Mucosa of rectum (tissue), 2 donors: Measurements from ENCODE around the gene GALNT5.

Experiments
- H3K27ac ChIP-seq, 2 donors: one replicate each; pipeline ENCODE4 v1.7.0; 2013; ENCODE audit warnings: inconsistent platforms in 2 of 2, low read depth in 2 of 2, low read length in 2 of 2
- H3K27me3 ChIP-seq, 2 donors: one replicate each; pipeline ENCODE4 v1.7.0; 2013; ENCODE audit warnings: low read length in 2 of 2; ENCODE audit not compliant: control insufficient read depth in 2 of 2, insufficient read depth in 2 of 2
- H3K36me3 ChIP-seq, 2 donors: one replicate each; pipeline ENCODE4 v1.7.0; 2013; ENCODE audit warnings: low read length in 2 of 2; ENCODE audit not compliant: control insufficient read depth in 2 of 2, insufficient read depth in 2 of 2
- H3K4me1 ChIP-seq, 2 donors: one replicate each; pipeline ENCODE4 v1.7.0; 2013; ENCODE audit warnings: low read length in 2 of 2, mild to moderate bottlenecking in 1 of 2; ENCODE audit not compliant: control insufficient read depth in 2 of 2, insufficient read depth in 2 of 2
- H3K4me3 ChIP-seq, 2 donors: one replicate each; pipeline ENCODE4 v1.7.0; 2013; ENCODE audit warnings: low read length in 2 of 2
- H3K9ac ChIP-seq, 2 donors: one replicate each; pipeline ENCODE4 v1.7.0; 2013; ENCODE audit warnings: low read length in 2 of 2, low read depth in 1 of 2, mild to moderate bottlenecking in 1 of 2
- H3K9me3 ChIP-seq, 2 donors: one replicate each; pipeline ENCODE4 v1.7.0; 2013; ENCODE audit warnings: low read length in 2 of 2; ENCODE audit not compliant: control insufficient read depth in 2 of 2
- donor health status: healthy.
- donor health status: Normal muscosa, but diverticular disease.

The GALNT5 gene

DNA sequence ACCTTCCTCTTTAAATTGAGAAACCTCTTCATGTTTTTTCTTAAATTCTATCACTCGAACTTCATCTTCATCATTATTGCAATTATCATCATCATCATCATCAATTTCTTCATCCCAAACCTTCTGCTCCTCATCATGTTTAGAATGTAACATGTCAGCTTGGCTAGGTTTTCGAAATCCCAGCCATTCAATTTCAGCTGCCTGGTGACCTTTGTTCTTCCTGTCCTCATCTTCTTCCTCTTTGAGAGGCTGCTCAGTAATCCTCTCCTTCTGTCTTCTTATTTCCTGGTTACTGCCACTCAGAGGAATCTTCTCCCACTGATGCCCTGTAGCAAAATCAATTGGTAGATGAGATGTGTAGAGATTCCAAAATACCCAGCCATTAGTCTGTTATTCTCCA, 64.0 kb downstream of the GALNT5 start:
- Histone ChIP-seq H3K27me3 (no peaks in the 10 kb centered on the region), H3K4me1 (no peaks in the 10 kb centered on the region), H3K36me3 (no peaks in the 10 kb centered on the region), H3K4me3 (no peak overlapping the region), H3K9me3 (no peaks in the 10 kb centered on the region), H3K9ac (no peak overlapping the region), H3K27ac (no peak overlapping the region)

DNA sequence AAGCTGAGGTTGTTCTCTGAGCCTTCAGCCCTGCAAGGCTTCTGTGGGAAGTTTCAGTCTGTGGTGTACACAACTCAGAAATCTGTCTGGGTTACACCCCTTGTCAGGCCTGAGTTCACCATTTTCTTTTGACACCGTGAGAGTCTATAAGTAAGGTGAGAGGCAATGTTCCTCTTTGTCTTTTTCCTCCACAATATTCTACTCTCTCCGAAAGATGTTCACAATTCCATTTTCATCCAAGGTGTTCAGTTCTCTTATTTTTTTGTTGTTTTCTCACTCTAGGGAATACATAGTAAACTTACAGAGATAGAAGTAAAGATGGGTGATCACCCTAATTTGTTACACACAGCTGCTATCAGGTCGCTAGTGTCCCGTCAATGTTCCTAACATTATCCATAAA, 64.9 kb downstream of the GALNT5 start:
- Histone ChIP-seq H3K4me3 (no peak overlapping the region), H3K36me3 (no peaks in the 10 kb centered on the region), H3K4me1 (peaks cover 0 to under 1% of the 10 kb centered on the region in 2 donors), H3K27me3 (no peaks in the 10 kb centered on the region), H3K9me3 (no peaks in the 10 kb centered on the region), H3K9ac (no peak overlapping the region), H3K27ac (no peak overlapping the region)

DNA sequence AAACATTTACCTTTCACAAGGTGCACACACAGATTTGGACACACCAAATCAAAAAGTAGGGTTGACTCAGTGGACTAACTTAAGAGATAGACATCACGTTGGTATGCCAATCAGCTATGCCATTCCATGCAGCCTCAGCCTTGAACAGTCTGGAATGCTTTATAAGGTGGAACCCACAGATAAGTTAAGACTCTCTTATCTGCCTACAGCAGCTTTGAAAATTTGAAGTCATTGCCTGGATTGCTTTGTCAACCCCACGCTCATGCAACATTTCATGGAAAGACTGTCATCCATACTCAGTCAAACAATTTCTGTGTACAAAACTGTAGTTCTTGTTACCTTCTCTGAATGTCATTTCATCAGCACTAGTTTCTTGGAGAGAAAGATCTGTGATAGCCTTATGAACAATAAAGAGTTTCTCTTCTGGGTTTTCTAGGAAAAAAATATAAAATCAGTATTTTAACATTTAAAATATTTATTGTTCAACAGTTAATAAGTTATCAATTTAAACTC, 66.9 kb downstream of the GALNT5 start:
- Histone ChIP-seq H3K36me3 (no peaks in the 10 kb centered on the region), H3K9me3 (no peaks in the 10 kb centered on the region), H3K27ac (no peak overlapping the region), H3K4me3 (no peak overlapping the region), H3K27me3 (no peaks in the 10 kb centered on the region), H3K9ac (no peak overlapping the region), H3K4me1 (peaks cover 8 to 9% of the 10 kb centered on the region in 2 donors)

DNA sequence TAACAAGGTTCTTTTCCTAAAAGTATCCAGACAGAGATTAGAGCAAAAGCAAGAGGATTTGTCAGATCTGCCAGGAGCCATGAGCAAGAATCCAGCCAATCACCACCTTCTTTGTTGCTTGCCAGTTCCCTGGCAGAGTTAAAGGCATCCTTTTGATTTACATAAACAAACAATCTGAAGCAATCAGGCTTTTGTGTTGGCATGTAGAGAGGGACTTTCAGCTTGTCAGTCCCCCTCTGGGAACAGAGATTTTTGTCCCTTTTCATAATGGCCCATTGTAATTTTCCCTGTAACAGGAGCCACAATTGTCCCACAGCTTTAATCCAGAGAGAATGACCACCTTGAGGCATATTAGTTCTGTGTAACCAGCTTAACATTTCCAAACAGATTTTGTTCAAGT, 68.3 kb downstream of the GALNT5 start, which contains the start of gene ERMN:
ERMN (minus strand) TSS at position 39 of the 400 bp plus-strand sequence. CDS start 182 bp downstream, outside the sequence.
- Histone ChIP-seq H3K27ac (no peak within 1 kb of the TSS), H3K9me3 (no peaks in the 10 kb centered on the region), H3K9ac (no peak within 1 kb of the TSS), H3K36me3 (no peaks in the 10 kb centered on the region), H3K4me1 (peaks cover 13 to 14% of the 10 kb centered on the region in 2 donors), H3K27me3 (no peaks in the 10 kb centered on the region), H3K4me3 (no peak within 1 kb of the TSS)

DNA sequence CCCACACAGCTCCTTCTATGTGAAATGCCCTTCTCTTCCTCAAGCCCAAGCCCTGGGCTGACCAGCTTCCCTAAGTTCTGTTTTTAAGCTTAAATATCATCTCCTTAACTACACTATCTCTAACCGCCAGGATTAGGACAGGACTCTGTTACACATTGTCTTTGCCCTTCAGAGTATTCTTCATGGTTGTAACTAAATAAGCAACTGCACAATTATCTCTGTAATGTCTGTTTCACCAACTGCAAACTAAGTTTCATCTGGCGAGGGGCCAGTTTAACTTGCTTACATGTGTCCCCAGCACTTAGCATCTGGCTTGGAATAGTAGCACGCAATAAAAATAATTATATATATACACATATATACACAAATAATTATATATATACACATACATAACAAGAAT, 69.2 kb downstream of the GALNT5 start:
- Histone ChIP-seq H3K9me3 (no peaks in the 10 kb centered on the region), H3K4me3 (no peak overlapping the region), H3K36me3 (no peaks in the 10 kb centered on the region), H3K27ac (no peak overlapping the region), H3K27me3 (no peaks in the 10 kb centered on the region), H3K9ac (no peak overlapping the region), H3K4me1 (peaks cover 13 to 14% of the 10 kb centered on the region in 2 donors)

DNA sequence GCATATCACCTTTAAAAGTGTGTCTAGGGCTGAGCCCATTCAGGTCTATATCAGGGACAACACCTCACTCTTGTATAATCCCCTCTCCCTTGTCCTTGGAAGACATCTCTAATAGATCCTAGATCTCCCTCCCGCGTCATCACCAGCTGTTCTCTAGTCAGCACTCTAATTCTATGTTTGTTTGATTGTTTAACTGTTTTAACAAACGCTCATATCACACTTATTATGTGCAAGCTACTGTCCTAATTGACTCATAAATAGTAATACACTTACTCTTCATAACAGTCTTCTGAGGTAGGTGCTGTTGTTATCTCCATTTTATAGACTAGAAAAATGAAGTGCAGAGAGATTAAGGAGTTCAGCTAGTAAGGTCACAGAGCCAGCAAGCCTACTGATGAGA, 69.7 kb downstream of the GALNT5 start:
- no peak overlapping the region for H3K27ac ChIP-seq
- H3K4me1 ChIP-seq: peaks cover 13 to 14% of the 10 kb centered on the region in 2 donors
- no peaks in the 10 kb centered on the region for H3K27me3 ChIP-seq
- H3K4me3 ChIP-seq: no peak overlapping the region
- H3K9me3 ChIP-seq: no peaks in the 10 kb centered on the region
- H3K36me3 ChIP-seq: no peaks in the 10 kb centered on the region
- no peak overlapping the region for H3K9ac ChIP-seq

DNA sequence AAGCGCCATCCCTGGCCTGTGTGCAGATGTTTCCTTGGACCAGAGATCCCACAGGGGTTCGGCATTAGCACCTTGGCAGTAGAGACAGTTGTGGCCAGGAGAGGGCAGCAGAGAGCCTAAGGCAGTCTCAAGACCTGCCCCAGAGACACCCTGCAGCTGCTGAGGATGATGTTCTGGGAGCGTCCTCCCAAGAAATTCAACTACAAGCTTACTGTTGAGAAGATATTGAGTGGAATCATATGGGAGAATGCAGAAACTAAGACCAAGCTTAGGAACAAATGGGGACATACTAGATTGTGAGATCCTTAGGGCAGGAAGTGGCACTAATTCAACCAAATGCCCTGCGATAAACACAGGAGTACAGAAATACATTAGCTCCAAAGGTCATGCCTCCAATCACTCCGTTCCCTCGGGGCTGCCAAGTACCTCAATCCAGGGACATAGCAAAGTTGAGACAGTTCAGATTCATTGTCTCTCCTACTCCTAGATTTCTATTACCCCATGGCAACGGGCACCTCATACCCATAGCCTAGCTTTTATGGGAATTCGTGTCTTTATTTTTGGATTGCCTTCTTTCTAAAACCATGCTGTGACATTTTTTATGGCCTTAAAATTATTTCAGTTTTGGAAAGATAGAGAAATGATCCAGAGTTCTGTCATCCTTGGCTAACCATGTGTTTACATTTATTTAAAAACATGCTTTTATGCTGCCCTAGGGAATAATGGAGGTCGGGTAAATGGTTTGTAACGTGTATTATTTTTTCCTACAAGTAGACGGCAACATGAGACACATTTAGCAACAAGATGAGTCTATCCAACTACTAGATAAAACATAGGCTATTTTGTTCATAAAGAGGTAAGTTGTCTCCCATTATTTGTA, 70.4 kb downstream of the GALNT5 start:
- H3K36me3 ChIP-seq: no peaks in the 10 kb centered on the region
- H3K9me3 ChIP-seq: no peaks in the 10 kb centered on the region
- peak overlapping the region in 1 of 2 donors; percentile 13 for H3K27ac ChIP-seq
- no peaks in the 10 kb centered on the region for H3K27me3 ChIP-seq
- H3K4me3 ChIP-seq: peak overlapping the region in 1 of 2 donors; percentile 28
- peaks cover 13 to 14% of the 10 kb centered on the region in 2 donors for H3K4me1 ChIP-seq
- H3K9ac ChIP-seq: no peak overlapping the region

DNA sequence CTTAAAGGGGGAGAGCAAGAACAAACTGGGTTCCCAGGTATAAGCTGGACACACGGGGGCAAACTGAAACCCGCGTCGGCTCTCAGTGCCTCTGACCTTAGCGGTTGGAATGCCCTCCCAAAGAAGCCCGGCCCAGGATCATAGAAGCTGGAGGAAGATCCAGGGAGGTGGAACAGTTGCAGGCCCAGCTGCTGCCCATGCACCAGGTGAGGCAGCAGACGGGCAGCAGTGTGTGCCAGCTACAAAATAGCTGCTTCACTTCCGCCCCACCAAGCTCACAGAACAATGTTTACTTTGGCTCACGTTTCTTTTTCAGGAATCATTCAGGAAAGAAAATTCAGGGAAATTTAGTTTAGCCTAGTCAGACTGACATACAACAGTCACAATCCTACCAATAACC, 72.0 kb downstream of the GALNT5 start:
- H3K9ac ChIP-seq: no peak overlapping the region
- peaks cover 13 to 14% of the 10 kb centered on the region in 2 donors for H3K4me1 ChIP-seq
- no peak overlapping the region for H3K4me3 ChIP-seq
- peak overlapping the region; percentile 62 to 63 for H3K27ac ChIP-seq
- H3K36me3 ChIP-seq: no peaks in the 10 kb centered on the region
- no peaks in the 10 kb centered on the region for H3K9me3 ChIP-seq
- H3K27me3 ChIP-seq: no peaks in the 10 kb centered on the region

DNA sequence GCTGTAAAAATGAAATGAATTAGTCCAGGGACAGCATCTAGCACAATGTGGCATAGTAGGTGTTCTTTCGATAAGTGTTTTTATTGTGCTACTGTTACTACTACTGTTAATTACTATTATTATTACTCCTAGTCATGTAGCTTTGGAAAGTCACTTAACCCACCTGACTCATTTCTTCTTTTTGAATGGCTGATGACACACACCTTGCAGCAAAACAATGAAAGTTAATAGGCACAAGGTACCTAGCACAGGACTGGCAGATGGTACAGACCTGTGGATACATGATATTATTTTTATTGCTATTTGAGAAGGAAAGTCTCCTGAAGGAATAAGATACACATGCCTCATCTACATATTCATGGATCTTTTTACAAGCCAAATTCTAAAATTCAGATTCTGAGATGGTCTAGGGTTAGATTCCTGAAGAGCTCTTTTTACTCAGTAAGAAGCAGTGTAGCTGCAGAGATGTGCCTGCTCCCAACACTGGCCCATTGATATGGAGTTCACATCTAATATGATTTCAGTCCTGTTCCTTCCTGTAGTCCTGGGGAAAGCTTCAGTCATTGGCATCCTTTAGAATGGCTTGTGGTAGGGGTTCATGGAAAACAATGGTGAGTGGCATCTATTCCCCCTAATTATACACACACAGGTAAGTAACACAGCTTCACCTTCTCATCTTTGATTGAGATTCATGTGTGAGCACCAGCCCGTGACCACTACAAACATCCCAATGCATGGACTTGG, 76.0 kb downstream of the GALNT5 start:
- no peaks in the 10 kb centered on the region for H3K36me3 ChIP-seq
- no peak overlapping the region for H3K9ac ChIP-seq
- H3K27me3 ChIP-seq: no peaks in the 10 kb centered on the region
- peaks cover 7 to 10% of the 10 kb centered on the region in 2 donors for H3K4me1 ChIP-seq
- H3K4me3 ChIP-seq: no peak overlapping the region
- H3K9me3 ChIP-seq: no peaks in the 10 kb centered on the region
- no peak overlapping the region for H3K27ac ChIP-seq

DNA sequence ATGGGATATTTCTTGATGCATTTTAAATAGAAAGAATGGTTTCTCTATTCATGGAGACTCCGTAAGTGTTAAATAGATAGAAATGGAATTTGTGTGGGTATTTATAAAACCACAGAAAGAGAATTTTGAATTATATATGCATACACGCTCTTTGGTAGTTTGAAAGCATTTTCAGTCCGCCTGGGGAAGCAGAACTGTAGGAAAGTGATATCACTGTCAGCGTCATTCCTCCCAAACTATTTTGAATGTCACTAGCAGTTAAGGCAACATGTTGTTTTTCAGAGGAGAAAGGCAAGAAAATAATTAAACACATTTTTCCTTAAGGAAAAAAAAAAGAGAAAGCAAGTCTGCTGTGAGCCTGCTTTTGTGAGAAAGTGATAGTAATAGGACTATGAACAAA, 76.8 kb downstream of the GALNT5 start:
- Histone ChIP-seq H3K27ac (no peak overlapping the region), H3K9me3 (no peaks in the 10 kb centered on the region), H3K4me3 (no peak overlapping the region), H3K4me1 (peaks cover 5 to 7% of the 10 kb centered on the region in 2 donors), H3K36me3 (no peaks in the 10 kb centered on the region), H3K27me3 (no peaks in the 10 kb centered on the region), H3K9ac (no peak overlapping the region)
